NOMO-1 (cell line): ENCODE results near the gene RAB11FIP5.
"Not testable (repeated sequence)": the region's sequence is repeated elsewhere in the genome, so short reads cannot be mapped to it uniquely, and the experiment has no call there.

Source experiments
- DNase-seq, 2 experiments: peaks; one replicate each; lab custom pipeline; 2025; ENCODE audit not compliant: unreplicated experiment in 2 of 2; lab: John Stamatoyannopoulos, UW

Gene RAB11FIP5

GRCh38 chr2:73111073-73112025 is 1.4 kb downstream of the RAB11FIP5 start:
- DNase-seq = peak; percentile 8 to 34

- DNase-seq = no peak
Measured at GRCh38 chr2:73110168-73111072, 2.3 kb downstream of the RAB11FIP5 start.

- DNase-seq = no peak
Measured at GRCh38 chr2:73109431-73110167, 3.1 kb downstream of the RAB11FIP5 start.

GRCh38 chr2:73107211-73107926 is 5.4 kb downstream of the RAB11FIP5 start:
- DNase-seq = no peak

GRCh38 chr2:73106791-73107190 is 6.0 kb downstream of the RAB11FIP5 start:
- no peak for DNase-seq

- DNase-seq = no peak
Measured at GRCh38 chr2:73105511-73105971, 7.2 kb downstream of the RAB11FIP5 start.

- no peak for DNase-seq
Measured at GRCh38 chr2:73104933-73105332, 7.8 kb downstream of the RAB11FIP5 start.

- DNase-seq = no peak
Measured at GRCh38 chr2:73103018-73103542, 9.7 kb downstream of the RAB11FIP5 start.

GRCh38 chr2:73101626-73102256 is 11.0 kb downstream of the RAB11FIP5 start:
- DNase-seq = no peak

- no peak for DNase-seq
Measured at GRCh38 chr2:73100956-73101355, 11.8 kb downstream of the RAB11FIP5 start.

- no peak for DNase-seq
Measured at GRCh38 chr2:73099486-73099885, 13.3 kb downstream of the RAB11FIP5 start.

- no peak for DNase-seq
Measured at GRCh38 chr2:73095910-73096309, 16.8 kb downstream of the RAB11FIP5 start.

- DNase-seq = not testable (repeated sequence)
Measured at GRCh38 chr2:73093601-73094218, 19.0 kb downstream of the RAB11FIP5 start.

- DNase-seq = no peak
Measured at GRCh38 chr2:73092146-73092783, 20.5 kb downstream of the RAB11FIP5 start.

- no peak for DNase-seq
Measured at GRCh38 chr2:73091696-73092095, 21.1 kb downstream of the RAB11FIP5 start.

- DNase-seq = no peak
Measured at GRCh38 chr2:73091164-73091563, 21.6 kb downstream of the RAB11FIP5 start.

GRCh38 chr2:73089270-73090030 is 23.3 kb downstream of the RAB11FIP5 start:
- DNase-seq = no peak

GRCh38 chr2:73088703-73089102 is 24.0 kb downstream of the RAB11FIP5 start:
- DNase-seq = no peak
